Pancreas (tissue), 10 donors: ENCODE data around the gene CBR3. TPM values are rescaled to one million over a fixed set of nuclear protein-coding genes. Genes with fewer than 3 reads are reported as not detected.
A peak's percentile ranks its signal among the peaks of the same experiment; 100 is the strongest.

ENCODE experiments used
- ATAC-seq, 4 donors: fragments of 200-7000 bp; cut with Tn5 transposase; one replicate each; pipeline versions ENCODE4 v1.8.0 to v1.9.1; 2020; ENCODE audit warnings: mild to moderate bottlenecking in 4 of 4, moderate library complexity in 4 of 4
- DNase-seq, 6 donors: peaks; one replicate each; pipeline ENCODE4 v3.0.0-alpha.2; 2020
- FAIRE-seq: peaks from 2 replicates; lab custom pipeline; 2012; peaks lifted over from hg19 to GRCh38; lab: Jason Lieb, UNC
- H3K27ac ChIP-seq, 4 donors: fragments of 200-600 bp; sonication (generic); 1 replicate in 3 of 4; 2 replicates in 1 of 4; pipeline versions ENCODE4 v1.5.0 to v1.8.0; 2020
- H3K27me3 ChIP-seq, 4 donors: fragments of 200-600 bp; one replicate each; pipeline ENCODE4 v1.8.0; 2021
- H3K36me3 ChIP-seq, 3 donors: fragments of 200-600 bp; sonication (generic) in 1 of 3; one replicate each; pipeline versions ENCODE4 v1.5.0 to v1.8.0; 2020 to 2021
- H3K4me1 ChIP-seq, 3 donors: fragments of 200-600 bp; one replicate each; pipeline ENCODE4 v1.8.0; 2021
- H3K4me3 ChIP-seq, 4 donors: fragments of 200-600 bp; sonication (generic) in 2 of 4; one replicate each; pipeline versions ENCODE4 v1.5.0 to v1.8.0; 2020 to 2021
- H3K9me3 ChIP-seq, 4 donors: fragments of 200-600 bp; one replicate each; pipeline ENCODE4 v1.8.0; 2021
- CTCF ChIP-seq, 4 donors: fragments of 200-600 bp; sonication (generic) in 3 of 4; IDR thresholded peaks; one replicate each; pipeline versions ENCODE4 v1.5.0 to v1.8.0; 2021; ENCODE audit warnings: antibody characterized with exemption in 4 of 4
- whole genome bisulfite sequencing, 2 donors: extraction: QIAGEN DNeasy Blood & Tissue Kit; methylation state at CpG; one replicate each; pipeline ENCODE4 v1.1.7; 2013; 5-methylcytosine and 5-hydroxymethylcytosine counted together
- intact Hi-C, 3 donors: fragments of 100-400 bp; cut with DNase I; formaldehyde crosslinking; loops; one replicate each; pipeline versions ENCODE4 v1.11.1 to v1.14.2; 2022
- polyA plus RNA-seq, 2 donors: library from polyadenylated mRNA; stranded (reverse); fragments of 200-250 nt; gene quantifications; one replicate each; pipeline ENCODE4 v1.2.3, GENCODE V29; 2013
- total RNA-seq, 6 donors: library from RNA; stranded (reverse); fragmentation: NEBNext Ultra II Directional in 4 of 6; extraction: Animal tissue kit (Norgen Biotek cat#: 25700) in 4 of 6; gene quantifications; one replicate each; pipeline versions ENCODE4 v1.2.1 to v1.2.4, GENCODE V29; 2021 to 2023
- donor health status: healthy with polysubstance abuse.
- donor health status: DM: no; HTN: no; CAD: no; lungs with moderate emphysema.
- donor health status: DM: no; HTN: no; CAD: no.
- donor health status: control.
- donor health status: control.
- donor health status: Bipolar disorder and iron deficiency.
- donor health status: DM: yes; HTN: yes; CAD: no.
- donor health status: DM: no; HTN: no; CAD: no.
- donor health status: DM: no; HTN: no; CAD: no.
- donor health status: DM: yes; HTN: yes; CAD: no.

Gene CBR3
- total and polyA plus RNA-seq, 8 donors, result 0.16 to 2.4 (median 1.1) TPM

GRCh38 chr21:36190736-36191135 is 55.9 kb downstream of the CBR3 start:
- peaks cover 0 to 14% (median 13%) of the 10 kb centered on the region in 3 donors for H3K4me1 ChIP-seq
- no peak for FAIRE-seq
- no peak overlapping the region for H3K4me3 ChIP-seq
- no peak for TF ChIP-seq CTCF (IDR thresholded peaks at IDR 0.05)
- no peaks in the 10 kb centered on the region for H3K9me3 ChIP-seq
- no peak overlapping the region for H3K27ac ChIP-seq
- WGBS, 2 donors, result 94 to 97% methylated on average over 4 of the region's 4 CpGs
- no peak for ATAC-seq
- no peaks in the 10 kb centered on the region for H3K36me3 ChIP-seq
- intact Hi-C loops, result no loop called here
- no peaks in the 10 kb centered on the region for H3K27me3 ChIP-seq
- DNase-seq, result no peak

- no peaks in the 10 kb centered on the region for H3K27me3 ChIP-seq
- no peak overlapping the region for H3K27ac ChIP-seq
- TF ChIP-seq CTCF (IDR thresholded peaks at IDR 0.05), result no peak
- intact Hi-C loops, result no loop called here
- 91 to 92% methylated on average over 7 of the region's 7 CpGs for WGBS, 2 donors
- no peak for DNase-seq
- H3K4me1 ChIP-seq, result peaks cover 0 to 9% (median 9%) of the 10 kb centered on the region in 3 donors
- FAIRE-seq, result no peak
- no peaks in the 10 kb centered on the region for H3K36me3 ChIP-seq
- no peaks in the 10 kb centered on the region for H3K9me3 ChIP-seq
- ATAC-seq, result no peak
- no peak overlapping the region for H3K4me3 ChIP-seq
Observed at GRCh38 chr21:36193200-36193599, 58.3 kb downstream of the CBR3 start.

GRCh38 chr21:36194024-36194423 is 59.1 kb downstream of the CBR3 start:
- peak in 1 of 4 donors; percentile 25 for ATAC-seq
- no peak overlapping the region for H3K4me3 ChIP-seq
- 50 to 59% methylated on average over 3 of the region's 3 CpGs for WGBS, 2 donors
- no peak overlapping the region for H3K27ac ChIP-seq
- no peaks in the 10 kb centered on the region for H3K36me3 ChIP-seq
- no peak for DNase-seq
- H3K27me3 ChIP-seq, result no peaks in the 10 kb centered on the region
- no peaks in the 10 kb centered on the region for H3K9me3 ChIP-seq
- H3K4me1 ChIP-seq, result peaks cover 0 to 3% (median under 1%) of the 10 kb centered on the region in 3 donors
- FAIRE-seq, result no peak
- intact Hi-C loops, result no loop called here
- no peak for TF ChIP-seq CTCF (IDR thresholded peaks at IDR 0.05)

GRCh38 chr21:36195613-36196012 is 60.7 kb downstream of the CBR3 start:
- Histone ChIP-seq H3K4me3 (no peak overlapping the region), H3K27ac (no peak overlapping the region), H3K27me3 (no peaks in the 10 kb centered on the region), H3K9me3 (no peaks in the 10 kb centered on the region), H3K4me1 (no peaks in the 10 kb centered on the region), H3K36me3 (no peaks in the 10 kb centered on the region)
- no peak for FAIRE-seq
- WGBS, 2 donors, result 95 to 97% methylated on average over 1 of the region's 1 CpG
- intact Hi-C loops, result no loop called here
- DNase-seq, result no peak
- no peak for TF ChIP-seq CTCF (IDR thresholded peaks at IDR 0.05)
- ATAC-seq, result no peak

Other genes with a start within 250 kb of the CBR3 start
- gene SETD4, start 74.6 kb upstream of the CBR3 start, total RNA-seq, result 10 to 100 TPM in 1 of 6 donors, 1 to 10 TPM in 5; 5.7 to 16.8 (median 8.2) TPM
- 10 to 100 TPM in 1 of 2 donors, 1 to 10 TPM in 1; 8.9 to 12.4 TPM for gene SETD4, start 74.6 kb upstream of the CBR3 start, polyA plus RNA-seq
- 10 to 100 TPM in 5 of 6 donors, 1 to 10 TPM in 1; 9.0 to 21.2 (median 13.1) TPM for gene CBR1, start 65.1 kb upstream of the CBR3 start, total RNA-seq
- 10 to 100 TPM; 20.6 to 30.7 TPM for gene CBR1, start 65.1 kb upstream of the CBR3 start, polyA plus RNA-seq
- 10 to 100 TPM in 2 of 6 donors, 1 to 10 TPM in 4; 5.1 to 15.4 (median 7.2) TPM for gene DOP1B, start 21.7 kb downstream of the CBR3 start, total RNA-seq
- gene DOP1B, start 21.7 kb downstream of the CBR3 start, polyA plus RNA-seq, result 1 to 10 TPM; 3.1 to 4.5 TPM
- gene MORC3, start 185.1 kb downstream of the CBR3 start, total RNA-seq, result 10 to 100 TPM in 5 of 6 donors, 1 to 10 TPM in 1; 8.4 to 19.8 (median 10.9) TPM
- 10 to 100 TPM in 1 of 2 donors, 1 to 10 TPM in 1; 8.1 to 10.2 TPM for gene MORC3, start 185.1 kb downstream of the CBR3 start, polyA plus RNA-seq